HG03457 (cell line): Measurements from ENCODE around the gene KMT2D.

Experiments used
- ATAC-seq: cut with Tn5 transposase; IDR thresholded peaks from one replicate; pipeline ENCODE4 v1.9.1; 2021; ENCODE audit warnings: moderate number of reproducible peaks; ENCODE audit not compliant: unreplicated experiment

The KMT2D gene

DNA sequence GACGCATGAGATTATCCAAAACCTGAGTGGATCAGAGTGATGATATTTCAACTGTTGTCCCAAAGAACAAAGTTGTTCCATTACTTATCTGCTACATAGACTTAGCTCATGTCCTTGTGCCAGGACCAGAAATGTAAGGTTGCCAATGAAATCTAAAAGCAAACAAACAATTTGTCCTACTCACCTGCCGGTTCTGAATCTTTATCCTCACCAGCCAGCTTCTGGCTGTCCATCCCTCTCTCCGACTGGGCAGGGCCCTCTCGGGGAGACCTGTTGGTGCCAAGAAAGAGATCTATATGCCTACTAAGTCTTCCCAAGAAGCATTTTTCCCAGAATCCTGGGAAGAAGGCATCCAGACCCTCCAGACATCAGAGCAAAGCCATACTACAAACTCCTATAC is 5.5 kb downstream of the KMT2D start:
- no peak for ATAC-seq

DNA sequence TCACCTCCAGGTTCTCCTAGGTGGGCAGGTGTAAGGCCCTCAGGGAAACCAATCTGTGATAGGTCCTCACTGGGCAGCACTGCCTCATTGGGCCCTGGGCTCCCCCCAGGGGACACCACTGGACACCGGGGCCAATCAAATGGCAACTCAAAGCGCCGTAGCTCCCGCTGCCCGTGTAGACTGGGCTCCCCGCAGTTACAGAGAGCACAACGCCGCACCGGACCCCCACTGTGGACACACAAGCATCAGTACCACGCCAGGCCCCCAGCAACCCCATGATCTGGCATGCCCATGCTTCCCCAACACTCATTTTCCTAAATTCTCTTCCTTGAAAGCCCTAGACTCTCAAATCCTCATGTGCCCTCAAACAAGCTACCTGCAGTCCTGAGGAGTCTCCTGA is 6.1 kb downstream of the KMT2D start:
- ATAC-seq = no peak

DNA sequence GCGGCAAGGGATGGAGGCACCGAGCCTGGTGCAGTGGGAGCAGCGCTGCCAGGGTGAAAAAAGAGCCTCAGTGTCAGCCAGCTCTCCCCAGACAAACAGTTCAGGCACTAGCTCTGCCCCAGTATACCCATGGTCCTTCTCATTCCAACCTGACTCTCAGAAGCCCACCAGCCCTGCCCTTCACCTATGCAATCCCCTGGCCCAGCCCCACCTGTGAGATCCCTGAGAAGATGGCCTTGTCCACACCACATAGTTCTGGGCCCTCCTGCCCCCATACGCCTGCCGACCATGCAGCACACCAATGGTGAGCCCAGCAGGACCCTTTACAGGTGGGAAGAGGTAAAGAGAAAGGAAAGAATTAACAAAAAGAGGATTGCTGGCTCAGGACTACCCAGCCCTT is 6.5 kb downstream of the KMT2D start:
- no peak for ATAC-seq

DNA sequence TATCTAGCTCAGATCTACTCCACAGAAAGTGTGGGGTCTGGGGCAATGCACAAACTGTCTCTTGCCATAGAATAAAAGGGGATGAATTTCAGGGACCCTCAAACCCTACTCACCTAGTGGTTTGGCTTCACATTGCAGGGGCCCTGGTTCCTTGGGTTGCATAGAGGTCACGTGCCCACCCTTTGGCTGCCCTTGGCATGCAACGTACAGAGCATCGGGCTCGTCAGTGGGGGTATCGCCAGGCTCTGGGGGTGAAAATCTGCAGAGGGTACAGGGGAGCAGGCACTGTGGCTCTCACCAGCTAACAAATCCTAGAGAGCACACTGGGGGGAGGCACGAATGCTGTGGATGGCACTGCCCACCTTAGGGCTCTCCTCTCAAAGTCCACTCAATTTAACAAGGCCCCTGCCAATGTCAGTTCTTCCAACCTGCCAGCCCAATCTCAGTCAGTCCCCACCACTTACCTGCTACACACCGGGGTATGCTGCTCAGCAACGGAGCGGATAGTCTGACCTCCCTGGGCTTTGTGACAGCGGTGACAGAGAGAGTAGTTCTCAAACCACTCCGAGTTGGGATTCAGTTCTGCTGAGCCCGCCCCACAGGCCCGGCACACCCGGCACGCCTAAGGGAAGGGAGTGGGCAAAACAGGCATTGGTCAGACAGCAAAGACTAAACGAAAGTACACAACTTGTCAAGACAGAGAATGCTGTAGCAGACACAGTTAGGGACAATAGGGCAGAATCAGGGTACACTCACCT is 8.0 kb downstream of the KMT2D start:
- no peak for ATAC-seq

DNA sequence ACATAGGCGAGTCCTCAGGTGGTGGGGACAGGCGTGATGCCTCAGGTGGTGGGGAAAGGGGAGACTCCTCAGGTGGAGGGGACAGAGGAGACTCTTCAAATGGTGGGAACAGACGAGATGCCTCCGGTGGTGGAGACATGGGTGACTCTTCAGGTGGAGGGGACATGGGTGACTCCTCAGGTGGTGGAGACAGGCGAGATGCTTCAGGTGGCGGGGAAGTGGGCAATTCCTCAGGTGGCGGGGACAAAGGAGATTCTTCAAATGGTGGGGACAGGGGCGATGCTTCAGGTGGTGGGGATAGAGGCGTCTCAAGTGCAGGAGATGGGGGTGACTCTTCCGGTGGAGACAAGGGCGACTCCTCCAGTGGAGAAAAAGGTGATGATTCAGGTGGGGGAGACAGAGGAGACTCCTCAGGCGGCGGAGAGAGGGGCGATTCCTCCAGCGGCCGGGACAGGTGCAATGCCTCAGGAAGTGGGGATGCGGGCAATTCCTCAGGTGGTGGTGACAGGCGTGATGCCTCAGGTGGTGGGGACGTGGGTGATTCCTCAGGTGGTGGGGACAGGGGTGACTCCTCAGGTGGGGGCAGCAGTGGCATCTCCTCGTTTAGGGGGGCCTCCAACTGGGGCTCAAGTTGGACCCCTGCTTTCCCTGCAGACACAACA is 8.7 kb downstream of the KMT2D start:
- ATAC-seq = no peak

DNA sequence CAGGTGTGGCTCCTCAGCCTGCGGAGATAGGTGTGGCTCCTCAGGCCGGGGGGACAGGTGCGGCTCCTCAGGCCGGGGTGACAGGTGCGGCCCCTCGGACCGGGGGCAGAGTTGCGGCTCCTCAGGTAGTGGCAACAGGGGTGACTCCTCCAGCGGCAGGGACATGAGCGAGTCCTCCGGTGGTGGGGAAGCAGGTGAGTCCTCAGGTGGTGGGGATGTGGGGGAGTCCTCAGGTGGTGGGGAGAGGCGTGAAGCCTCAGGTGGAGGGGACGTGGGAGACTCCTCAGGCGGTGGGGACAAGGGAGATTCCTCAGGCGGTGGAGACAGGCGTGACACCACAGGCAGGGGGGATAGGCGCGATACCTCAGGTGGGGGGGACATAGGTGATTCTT is 9.2 kb downstream of the KMT2D start:
- ATAC-seq = no peak

DNA sequence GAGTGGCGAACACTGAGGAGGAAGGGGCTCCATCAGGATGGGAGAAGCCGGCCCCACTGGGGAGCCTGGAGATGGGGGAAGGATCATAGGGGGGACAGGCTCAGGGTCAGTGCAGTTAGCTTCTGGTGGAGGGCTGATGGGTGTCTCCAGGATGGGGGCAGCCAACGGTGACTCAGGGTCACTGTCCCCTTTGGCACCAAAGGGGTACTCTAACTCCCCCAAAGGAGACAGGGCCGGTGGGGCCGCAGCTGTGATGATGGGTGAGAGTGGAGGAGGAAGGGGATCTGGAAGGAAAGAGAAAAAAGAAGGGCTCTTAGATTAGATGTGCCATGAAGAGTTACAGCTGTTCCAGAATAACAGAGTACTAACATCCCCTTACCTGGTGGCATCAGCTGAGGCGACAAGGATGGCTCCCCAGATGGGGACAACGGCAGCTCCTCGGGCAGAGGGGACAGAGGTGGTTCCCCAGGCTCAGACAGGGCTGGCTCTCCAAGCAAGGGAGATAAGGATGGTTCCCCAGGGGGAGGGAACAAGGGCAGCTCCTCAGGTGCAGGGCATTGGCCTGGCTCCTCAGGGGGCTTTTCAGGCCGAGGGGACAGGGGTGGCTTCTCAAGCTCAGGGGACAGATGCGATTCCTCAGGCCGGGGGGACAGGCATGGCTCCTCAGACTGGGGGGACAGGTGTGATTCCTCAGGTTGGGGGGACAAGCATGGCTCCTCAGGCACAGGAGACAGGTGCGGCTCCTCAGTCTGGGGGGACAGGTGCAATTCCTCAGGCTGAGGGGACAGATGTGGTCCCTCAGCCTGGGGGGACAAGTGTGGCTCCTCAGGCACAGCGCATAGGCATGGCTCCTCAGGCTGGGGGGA is 9.9 kb downstream of the KMT2D start:
- ATAC-seq = no peak

DNA sequence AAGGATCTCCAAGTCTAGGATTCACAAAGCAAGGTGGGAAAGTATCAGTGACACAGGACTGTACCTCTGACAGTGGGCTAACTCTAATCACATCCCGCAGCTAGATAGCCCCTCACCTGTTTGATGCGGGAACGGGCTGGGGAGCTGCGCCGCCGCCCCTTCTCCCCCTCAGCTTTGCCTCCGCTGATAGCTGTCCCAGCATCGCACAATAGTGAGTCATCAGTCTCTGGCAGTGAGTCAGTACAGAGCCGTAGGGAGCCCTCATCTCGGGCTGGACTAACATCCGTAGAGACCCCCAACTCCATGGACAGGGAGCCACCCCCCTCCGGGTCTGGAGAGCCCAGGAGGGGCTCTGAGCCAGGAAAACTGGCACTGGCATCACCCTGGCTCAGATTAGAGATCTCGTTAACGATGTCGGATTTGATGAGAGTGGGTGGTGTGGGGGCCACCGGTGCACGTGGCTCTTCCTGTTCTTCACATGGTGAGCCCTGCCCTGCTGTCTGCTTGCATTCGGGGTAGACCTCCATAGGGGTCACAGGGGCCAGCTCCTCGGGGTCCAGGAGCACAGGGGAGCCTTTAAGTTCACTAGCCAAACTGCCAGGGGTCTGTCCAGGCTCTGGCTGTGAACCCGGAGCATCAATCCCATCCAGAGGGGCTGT is 10.9 kb downstream of the KMT2D start:
- no peak for ATAC-seq

DNA sequence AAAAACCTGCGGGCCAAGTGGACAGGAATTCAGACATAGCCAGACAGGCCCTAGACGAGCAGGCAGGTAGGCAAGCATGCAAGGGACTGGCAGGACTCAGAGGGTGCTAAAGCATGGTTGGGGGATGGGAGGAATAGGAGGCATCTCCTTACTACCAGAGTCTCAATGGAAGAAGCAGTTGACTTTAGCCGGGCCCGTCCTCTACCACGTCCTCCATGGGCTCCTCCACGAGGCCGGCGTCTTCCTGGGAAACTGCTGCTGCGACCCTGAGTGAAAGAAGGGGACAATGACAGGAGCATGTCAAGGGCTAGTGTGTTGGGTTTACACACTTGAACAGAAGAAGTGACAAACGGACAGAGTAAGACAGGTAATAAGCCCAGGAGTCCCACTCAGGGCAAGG is 11.6 kb downstream of the KMT2D start:
- ATAC-seq = no peak

DNA sequence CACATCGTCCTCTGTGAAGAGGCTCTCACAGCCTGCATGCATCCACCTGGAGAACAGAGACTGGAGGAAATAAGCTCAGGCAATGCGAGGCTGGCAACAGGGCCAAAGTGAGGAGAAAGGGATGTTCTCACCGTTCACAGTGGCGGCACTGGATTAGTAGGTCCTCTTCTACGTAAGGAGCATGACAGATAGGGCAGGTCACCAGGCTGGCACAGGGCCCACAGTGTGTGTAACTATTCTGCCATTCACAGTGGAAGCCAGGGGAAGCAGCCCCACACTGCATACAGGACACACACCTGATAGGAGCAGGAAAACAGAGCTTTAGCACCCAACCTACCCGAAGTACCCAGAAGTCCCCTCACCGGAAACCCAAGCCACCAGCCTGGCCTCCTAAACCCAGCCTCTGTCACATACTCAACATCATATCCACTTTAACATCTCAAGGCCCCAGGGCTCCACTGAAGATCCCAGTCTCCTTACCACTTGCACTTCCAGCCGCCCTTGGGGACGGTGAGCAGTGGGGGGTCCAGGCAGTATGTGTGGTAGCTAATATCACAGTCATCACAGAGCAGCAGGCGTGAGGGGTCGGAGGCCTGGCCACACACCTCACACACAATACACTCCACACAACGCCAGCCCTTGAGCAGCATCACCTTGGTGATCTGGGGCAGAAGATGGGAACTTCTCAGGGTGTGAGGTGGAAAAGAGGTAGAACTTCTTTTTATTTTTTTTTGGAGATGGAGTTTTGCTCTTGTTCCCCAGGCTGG is 14.3 kb downstream of the KMT2D start:
- no peak for ATAC-seq

DNA sequence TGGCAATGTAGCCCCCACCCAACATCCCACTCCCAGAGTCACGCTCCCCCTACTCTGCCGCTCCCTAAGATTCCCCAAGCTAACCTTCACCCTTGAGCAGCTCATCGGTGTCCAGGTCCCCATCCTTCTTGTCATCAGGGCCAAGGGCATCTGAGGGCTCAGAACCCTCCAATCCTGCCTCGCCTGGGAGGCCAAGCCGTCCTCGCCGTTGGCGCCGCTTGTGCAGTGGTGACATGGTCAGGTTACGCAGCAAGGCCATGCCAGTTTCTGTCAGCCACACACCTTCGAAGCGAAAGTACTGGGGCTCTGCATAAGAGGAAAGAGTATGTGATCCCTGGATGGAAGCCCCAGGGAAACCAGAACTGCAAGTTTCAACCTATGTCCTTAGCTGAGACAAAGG is 15.9 kb downstream of the KMT2D start:
- ATAC-seq = no peak

DNA sequence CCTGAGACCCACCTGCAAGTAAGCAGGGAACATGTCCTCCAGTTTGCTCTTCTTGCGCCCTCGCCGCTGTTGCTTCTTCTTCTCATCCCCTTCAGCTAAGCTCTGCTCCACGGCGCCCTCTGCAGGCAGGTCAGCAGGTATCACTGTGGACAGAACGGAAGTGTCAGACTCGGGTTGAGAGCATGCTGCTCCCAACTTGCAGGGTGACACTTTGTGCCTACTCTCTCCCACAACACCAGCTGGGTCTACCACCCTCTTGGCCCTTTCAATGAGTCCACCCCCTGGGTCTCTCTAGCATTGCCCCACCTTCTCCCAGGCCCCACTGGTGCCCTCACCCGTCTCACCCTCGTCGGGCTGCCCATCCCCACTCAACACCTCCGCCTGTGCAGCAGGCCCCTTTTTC is 16.7 kb downstream of the KMT2D start:
- ATAC-seq = no peak

DNA sequence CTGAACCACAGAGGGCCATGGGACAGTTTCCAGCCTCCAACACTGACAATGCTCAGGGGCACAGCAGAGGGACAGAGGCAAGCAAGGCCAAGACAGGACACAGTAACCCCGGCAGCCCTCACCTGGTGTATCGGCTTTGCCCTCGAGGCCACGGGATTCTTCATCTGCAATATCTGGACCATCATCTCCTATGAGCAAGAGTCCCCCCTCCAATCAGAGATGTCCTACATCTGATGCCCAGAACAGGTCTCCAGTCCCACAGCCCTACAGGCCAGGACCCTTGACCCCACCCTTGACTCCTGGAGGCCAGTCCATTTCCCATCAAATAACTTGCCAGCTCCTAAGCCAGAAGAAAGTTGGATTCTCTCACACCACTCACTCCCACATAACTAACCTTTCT is 17.4 kb downstream of the KMT2D start:
- no peak for ATAC-seq

DNA sequence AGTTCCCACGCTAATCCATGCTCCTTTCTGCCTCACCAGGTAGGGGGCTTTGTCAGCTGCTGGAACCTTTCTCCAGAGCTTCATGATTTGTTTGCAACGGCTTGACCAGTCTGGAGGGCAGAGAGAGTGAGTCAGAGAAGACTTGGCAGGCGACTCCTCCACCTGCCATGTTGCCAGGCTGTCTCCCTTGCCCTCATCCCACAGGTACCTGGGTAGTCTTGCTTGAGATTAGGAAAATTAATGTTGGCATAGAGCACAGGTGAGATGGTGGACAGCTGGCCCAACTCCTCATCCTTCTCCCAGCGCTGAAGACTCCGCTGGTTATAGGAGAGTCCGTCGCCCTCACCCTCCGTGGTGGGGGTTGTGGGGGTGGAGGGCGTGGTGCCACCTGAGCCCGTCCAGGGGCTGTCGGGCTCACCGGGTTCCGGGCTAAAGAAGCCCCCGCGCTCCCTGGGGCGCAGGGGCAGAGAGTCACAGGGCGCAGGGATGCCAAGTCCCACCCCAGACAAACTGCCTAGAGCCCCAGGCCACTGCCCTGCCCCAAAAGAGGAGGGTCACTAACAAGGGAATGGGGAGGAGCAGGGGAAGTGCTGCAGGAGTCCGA is 18.6 kb downstream of the KMT2D start:
- no peak for ATAC-seq

DNA sequence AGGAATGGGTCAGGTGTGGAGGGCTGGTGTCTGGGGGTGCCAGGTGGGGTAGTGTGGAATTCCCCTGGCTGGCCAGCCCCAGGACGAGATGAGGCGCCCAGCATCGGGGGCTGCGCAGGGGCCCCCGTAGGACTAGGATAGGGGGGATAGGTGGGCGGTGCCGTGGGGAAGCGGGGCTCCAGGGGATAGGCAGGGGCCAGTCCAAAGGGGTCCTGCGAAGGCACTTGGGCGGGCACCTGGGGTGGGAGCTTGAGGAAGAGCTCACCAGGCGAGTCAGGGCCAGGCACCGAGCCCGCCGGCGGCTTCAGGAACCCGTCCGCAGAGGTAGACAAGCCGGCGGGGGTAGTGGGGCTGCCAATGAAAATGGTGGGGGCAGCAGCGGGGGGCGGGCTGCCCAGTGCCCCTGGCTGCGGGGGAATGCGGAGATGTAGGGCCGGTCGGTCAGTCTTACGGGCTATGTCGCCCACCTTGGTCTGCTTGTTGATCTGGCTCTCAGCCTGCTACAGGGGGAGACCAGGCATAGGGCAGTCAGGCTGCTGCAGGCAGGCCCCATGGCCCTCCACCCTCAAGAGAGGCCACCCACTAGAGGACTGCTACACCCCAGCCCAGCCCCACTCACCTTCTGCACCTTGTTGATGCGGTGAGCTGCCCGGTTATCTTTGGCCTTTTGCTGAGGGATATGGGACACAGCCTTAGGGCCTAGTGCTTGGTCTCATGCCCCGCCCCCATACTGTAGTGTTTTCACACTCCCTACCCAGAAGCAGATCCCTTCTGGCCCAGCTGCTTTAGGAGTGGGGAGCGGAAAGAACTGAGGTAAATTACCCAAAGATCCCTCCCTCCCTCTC is 19.3 kb downstream of the KMT2D start:
- no peak for ATAC-seq

DNA sequence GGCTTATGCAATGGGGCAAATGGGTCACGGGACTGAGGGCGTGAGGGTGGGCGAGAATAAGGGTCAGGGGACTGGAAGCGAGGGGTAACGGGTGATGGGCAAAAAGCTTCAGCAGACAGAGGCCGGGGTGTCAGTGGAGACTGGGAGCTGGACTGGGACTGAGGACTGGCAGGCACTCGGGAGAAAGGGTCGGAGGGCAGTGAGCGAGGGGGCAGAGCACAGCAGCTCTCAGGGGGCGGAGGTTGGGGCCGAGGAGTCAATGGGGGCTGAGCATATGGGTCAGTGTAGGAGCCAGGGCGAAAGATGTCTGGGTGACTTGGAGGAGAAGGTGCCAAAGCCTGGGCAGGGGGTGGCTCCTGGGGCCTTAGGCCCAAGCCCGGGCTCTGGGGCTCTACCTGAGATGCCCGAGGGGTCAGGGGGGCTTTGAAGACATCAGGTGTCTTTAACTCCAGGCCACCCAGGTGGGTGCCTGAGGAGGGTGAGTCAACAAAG is 20.2 kb downstream of the KMT2D start:
- ATAC-seq = no peak

DNA sequence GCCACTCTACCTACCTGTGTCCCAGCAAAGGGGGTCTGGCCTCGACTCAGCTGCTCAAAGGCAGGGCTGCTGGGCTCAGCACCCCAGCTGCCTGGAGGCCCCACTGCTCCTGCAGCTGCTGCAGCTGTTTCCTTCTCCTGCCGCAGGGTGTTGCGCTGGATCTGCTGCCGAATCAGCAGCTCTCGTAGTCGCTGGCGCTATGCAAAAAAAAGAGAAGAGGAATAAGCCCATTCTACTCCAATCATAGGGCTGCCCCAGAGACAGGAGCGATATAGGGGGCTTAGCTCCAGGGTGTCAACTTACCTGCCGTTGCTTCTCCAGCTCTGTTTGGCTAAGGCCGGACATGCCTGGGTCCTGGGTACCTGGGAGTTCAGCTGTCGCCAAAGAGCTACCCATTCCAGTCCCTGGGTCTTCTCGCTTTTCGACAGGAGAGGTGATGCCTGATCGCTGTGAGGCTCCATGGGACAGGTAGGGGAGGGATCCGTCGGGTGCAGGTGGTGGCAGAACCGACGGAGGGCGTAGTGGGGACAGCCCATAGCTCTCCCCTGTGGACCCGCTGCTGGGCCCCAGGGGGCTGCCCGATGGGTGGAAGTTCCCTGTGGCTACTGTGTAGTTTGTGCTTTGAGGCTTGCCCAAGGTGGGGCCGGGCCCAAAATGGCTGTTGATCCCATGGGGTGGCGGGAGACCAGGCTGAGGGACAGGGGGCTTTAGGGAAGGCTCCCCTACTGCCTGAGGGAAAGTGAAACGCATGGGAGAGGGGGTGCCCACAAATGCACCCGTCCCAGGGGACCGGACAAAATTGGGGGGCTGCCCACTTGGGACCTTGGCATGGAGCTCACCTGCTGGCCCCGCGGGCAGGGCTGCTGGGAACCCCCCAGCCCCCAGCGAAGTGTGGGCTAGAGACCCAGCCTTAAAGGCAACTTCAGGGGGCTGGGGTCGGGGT is 20.9 kb downstream of the KMT2D start:
- no peak for ATAC-seq
